SJSA1 (cell line): ENCODE results near the gene DNAJC1. TPM values are rescaled to one million over a fixed set of nuclear protein-coding genes. Genes with fewer than 3 reads are reported as not detected.

ENCODE experiments used
- DNase-seq, 2 experiments: peaks; one replicate each; pipeline ENCODE4 v3.0.0-alpha.2; 2015 to 2020; ENCODE audit warnings: low spot score in 2 of 2, low read depth in 1 of 2
- H3K27ac ChIP-seq: fragments of 250-450 bp; sonication (Bioruptor Pico); 2 replicates; pipeline ENCODE4 v1.5.1; 2020; ENCODE audit warnings: mild to moderate bottlenecking, moderate library complexity
- H3K27me3 ChIP-seq: fragments of 250-450 bp; sonication (Bioruptor Pico); replicated peaks from 2 replicates; pipeline ENCODE4 v1.5.1; 2020; ENCODE audit warnings: mild to moderate bottlenecking, moderate library complexity
- H3K36me3 ChIP-seq: fragments of 250-450 bp; sonication (Bioruptor Pico); 2 replicates; pipeline ENCODE4 v1.5.1; 2020; ENCODE audit warnings: mild to moderate bottlenecking
- H3K4me1 ChIP-seq: fragments of 250-450 bp; sonication (Bioruptor Pico); replicated peaks from 2 replicates; pipeline ENCODE4 v1.6.1; 2021; ENCODE audit warnings: mild to moderate bottlenecking
- H3K4me3 ChIP-seq: fragments of 250-450 bp; sonication (Bioruptor Pico); 2 replicates; pipeline ENCODE4 v1.5.1; 2020; ENCODE audit warnings: mild to moderate bottlenecking
- H3K9me3 ChIP-seq: fragments of 250-450 bp; sonication (Bioruptor Pico); replicated peaks from 2 replicates; pipeline ENCODE4 v1.5.1; 2020; ENCODE audit warnings: mild to moderate bottlenecking
- total RNA-seq: library from RNA; depleted of rRNA; stranded (reverse); fragments of >200 nt; shearing (Covaris generic); gene quantifications from 2 replicates; pipeline ENCODE4 v1.2.3, GENCODE V29; 2014

The DNAJC1 gene
- total RNA-seq, 1 experiment from 2014 or later: 78.3 TPM

DNA sequence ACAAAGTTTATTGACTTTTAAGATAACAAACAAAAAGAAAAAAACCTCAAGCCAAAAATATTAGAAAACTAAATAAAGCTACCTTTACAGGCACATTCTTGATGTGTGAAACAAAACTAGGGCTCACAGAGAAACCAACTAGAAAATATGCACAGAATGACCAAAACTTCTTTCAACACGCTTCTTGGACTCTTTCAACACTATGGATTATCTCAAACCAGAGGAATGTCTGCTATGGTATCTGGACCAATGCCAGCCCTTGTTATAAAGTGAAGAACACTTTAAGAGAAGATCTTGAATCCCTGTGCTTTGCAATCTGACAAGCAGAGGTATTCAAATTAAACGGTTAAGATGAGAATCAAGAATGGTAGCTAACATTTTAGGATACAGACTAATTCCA, 76.6 kb downstream of the DNAJC1 start:
- no peaks in the 10 kb centered on the region for H3K27me3 ChIP-seq
- no peaks in the 10 kb centered on the region for H3K36me3 ChIP-seq
- H3K9me3 ChIP-seq: no peaks in the 10 kb centered on the region
- peak overlapping the region; percentile 83 for H3K27ac ChIP-seq
- H3K4me1 ChIP-seq: peaks cover 44% of the 10 kb centered on the region
- DNase-seq: peak; percentile 86 to 92
- H3K4me3 ChIP-seq: no peak overlapping the region

DNA sequence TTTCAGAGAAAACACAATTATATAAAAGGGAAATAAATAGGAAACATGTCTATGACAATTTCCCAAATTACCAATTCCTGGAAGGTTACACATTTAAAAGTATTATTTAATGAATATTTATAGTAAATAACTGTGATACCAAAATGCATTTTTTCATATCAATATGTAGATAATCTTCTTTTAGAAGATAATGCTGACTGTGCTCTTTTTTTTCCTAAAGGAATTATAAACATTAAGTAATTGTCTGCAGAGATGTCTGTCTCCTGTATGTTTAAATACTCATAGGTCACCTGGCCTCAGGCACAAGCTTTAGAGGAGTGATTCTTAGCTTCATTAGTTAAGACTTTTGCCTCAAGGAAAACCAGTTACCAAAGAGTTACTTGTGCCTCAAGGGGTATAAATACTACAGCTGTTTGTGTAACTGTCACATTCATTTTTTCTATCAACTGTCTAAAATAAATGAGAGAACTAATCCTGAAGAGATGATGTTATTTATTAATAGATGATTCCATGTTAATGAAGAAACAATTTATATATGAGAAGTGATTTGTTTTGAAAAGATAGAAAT, 77.1 kb downstream of the DNAJC1 start:
- DNase-seq: no peak
- H3K4me1 ChIP-seq: peaks cover 44% of the 10 kb centered on the region

DNA sequence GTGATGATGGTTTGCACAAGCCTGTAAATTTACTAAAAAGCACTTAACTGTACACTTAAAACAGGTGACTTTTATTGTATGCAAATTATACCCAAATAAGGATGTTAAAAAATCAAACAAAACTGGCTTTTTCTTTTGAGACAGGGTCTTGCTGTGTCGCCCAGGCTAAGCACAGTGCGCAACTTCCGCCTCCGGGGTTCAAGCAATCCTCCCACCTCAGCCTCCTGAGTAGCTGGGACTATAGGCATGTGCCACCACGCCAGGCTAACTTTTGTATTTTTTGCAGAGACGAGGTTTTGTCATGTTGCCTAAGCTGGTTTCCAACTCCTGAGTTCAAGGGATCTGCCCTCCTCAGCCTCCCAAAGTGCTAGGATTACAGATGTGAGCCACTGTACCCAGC, 77.7 kb downstream of the DNAJC1 start:
- H3K27ac ChIP-seq: peak overlapping the region; percentile 83; the same call in 1 of the 2 replicates
- H3K4me1 ChIP-seq: peaks cover 44% of the 10 kb centered on the region
- no peaks in the 10 kb centered on the region for H3K36me3 ChIP-seq
- no peak for DNase-seq
- no peaks in the 10 kb centered on the region for H3K27me3 ChIP-seq
- no peak overlapping the region for H3K4me3 ChIP-seq
- H3K9me3 ChIP-seq: no peaks in the 10 kb centered on the region

More for the DNA sequence above, 77.1 kb downstream of the DNAJC1 start:
- Histone ChIP-seq H3K36me3 (no peaks in the 10 kb centered on the region), H3K9me3 (no peaks in the 10 kb centered on the region), H3K27me3 (no peaks in the 10 kb centered on the region), H3K4me3 (no peak overlapping the region), H3K27ac (peak overlapping the region; percentile 83)

DNA sequence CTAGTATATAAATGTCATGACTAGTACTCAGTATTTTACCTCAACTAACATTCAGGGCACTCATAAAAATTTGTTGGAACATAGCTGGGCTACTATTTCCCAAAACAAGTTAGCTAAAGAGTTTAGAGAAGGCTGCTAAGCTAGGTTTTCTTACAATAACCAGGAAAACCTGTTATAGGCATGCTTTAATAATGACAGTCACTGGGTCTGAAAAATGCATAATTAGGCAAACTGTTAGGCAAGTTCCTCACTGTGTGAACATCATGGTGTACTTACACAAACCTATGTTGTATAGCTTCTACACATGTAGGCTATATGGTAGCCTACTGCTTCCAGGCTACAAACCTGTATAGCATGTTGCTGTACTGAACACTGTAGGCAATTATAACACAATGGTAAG, 79.0 kb downstream of the DNAJC1 start:
- Histone ChIP-seq H3K27me3 (no peaks in the 10 kb centered on the region), H3K9me3 (no peaks in the 10 kb centered on the region), H3K36me3 (no peaks in the 10 kb centered on the region), H3K27ac (no peak overlapping the region), H3K4me3 (no peak overlapping the region), H3K4me1 (peaks cover 44% of the 10 kb centered on the region)
- no peak for DNase-seq

DNA sequence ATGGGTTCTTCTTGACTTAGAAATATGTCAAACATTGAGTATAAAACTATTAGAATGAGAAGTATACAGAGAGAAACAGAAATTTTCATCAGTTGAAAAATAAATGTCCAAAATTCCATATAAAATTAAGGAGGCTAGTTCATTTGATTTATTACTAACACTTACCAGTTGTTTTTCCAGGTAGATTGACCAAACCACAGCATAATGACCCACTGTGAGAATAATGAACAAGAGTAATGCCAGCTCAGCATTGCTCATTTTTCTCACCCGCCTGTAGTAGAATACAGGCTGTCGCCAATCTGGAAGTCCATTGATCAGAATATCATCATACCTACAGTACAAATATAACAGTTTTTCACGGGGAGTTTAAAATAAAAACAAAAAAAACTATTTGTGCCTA, 82.9 kb downstream of the DNAJC1 start:
- no peaks in the 10 kb centered on the region for H3K36me3 ChIP-seq

DNA sequence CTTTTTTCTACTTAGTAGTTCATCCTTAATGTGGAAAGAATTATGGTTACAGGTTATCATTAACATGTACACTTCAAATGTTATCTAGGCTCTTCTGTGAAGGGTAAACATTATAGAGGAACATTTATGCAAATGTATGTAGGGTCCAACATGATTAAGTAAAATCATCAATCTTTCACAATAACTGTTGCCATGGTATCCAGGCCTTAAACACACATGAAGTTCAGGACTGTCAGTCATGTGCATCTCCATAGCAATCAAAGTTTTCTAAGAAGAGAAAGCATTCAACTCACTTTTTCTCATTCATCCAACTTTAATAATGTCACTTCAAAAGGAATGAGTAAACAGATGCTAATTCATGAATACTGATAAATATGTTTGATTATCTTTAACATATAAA, 83.6 kb downstream of the DNAJC1 start:
- no peak overlapping the region for H3K27ac ChIP-seq
- no peaks in the 10 kb centered on the region for H3K9me3 ChIP-seq
- H3K27me3 ChIP-seq: no peaks in the 10 kb centered on the region
- no peaks in the 10 kb centered on the region for H3K36me3 ChIP-seq
- no peak overlapping the region for H3K4me3 ChIP-seq
- no peak for DNase-seq
- H3K4me1 ChIP-seq: peaks cover 4% of the 10 kb centered on the region

More for the DNA sequence above, 82.9 kb downstream of the DNAJC1 start:
- Histone ChIP-seq H3K4me1 (peaks cover 11% of the 10 kb centered on the region), H3K4me3 (no peak overlapping the region), H3K27me3 (no peaks in the 10 kb centered on the region), H3K27ac (no peak overlapping the region), H3K9me3 (no peaks in the 10 kb centered on the region)
- no peak for DNase-seq

DNA sequence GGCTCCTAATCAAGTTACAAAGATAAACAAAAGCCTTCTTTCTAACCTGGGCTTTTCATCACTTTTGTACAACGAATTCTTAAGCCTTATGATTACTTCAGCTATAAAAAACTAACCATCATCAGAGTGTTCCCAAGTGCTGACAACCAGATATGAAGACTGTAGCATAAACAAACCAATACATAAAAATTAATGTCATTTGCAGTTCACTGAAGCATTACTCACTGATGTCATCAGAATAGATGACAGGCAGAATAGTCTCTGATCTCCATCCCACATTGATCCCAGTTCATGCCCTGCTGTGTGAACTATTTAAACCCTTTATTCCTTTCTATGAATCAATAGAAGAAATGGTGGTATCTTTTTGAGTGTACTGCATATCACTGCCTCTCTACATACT, 84.4 kb downstream of the DNAJC1 start:
- Histone ChIP-seq H3K4me1 (no peaks in the 10 kb centered on the region), H3K27ac (no peak overlapping the region), H3K36me3 (no peaks in the 10 kb centered on the region), H3K27me3 (no peaks in the 10 kb centered on the region), H3K4me3 (no peak overlapping the region), H3K9me3 (no peaks in the 10 kb centered on the region)
- no peak for DNase-seq

DNA sequence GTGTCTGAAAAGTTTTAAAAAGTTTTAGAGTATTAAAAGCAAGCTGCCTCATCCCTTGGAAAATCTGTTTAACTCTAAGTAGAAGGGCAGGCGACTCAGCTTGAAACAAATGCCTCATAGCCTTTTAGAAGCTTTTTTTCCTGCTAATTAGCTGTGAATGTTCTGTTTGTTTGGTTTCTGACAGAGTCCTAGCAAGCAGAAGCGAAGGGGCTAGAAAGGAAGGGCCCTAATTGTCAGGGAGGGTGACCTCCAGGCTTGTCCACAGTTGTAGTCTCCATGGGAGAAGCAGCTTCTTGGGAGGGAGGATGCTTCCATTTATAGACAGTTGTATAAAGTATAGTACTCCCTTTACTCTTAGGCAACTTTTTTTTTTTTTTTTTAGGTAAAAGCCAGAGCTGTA, 90.9 kb downstream of the DNAJC1 start:
- no peak overlapping the region for H3K4me3 ChIP-seq
- H3K27ac ChIP-seq: no peak overlapping the region
- H3K36me3 ChIP-seq: no peaks in the 10 kb centered on the region
- H3K27me3 ChIP-seq: no peaks in the 10 kb centered on the region
- H3K9me3 ChIP-seq: no peaks in the 10 kb centered on the region
- H3K4me1 ChIP-seq: no peaks in the 10 kb centered on the region
- DNase-seq: no peak

DNA sequence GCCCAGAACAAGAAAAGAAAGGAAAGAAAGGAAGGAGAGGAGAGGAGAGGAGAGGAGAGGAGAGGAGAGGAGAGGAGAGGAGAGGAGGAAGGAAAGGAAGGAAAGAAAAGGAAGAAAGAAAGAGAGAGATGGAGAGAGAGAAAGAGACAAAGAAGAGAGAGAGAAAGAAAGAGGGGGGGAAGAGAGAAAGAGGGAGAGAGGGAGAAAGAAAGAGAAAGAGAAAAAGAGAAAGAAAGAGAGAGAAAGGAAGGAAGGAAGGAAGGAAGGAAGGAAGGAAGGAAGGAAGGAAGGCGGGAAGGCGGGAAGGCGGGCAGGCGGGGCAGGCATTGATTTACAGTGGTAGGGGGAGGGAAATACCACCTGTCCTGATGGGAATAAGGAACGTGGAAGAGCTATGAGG, 92.7 kb downstream of the DNAJC1 start:
- Histone ChIP-seq H3K9me3 (no peaks in the 10 kb centered on the region), H3K36me3 (no peaks in the 10 kb centered on the region), H3K27me3 (no peaks in the 10 kb centered on the region), H3K27ac (no peak overlapping the region), H3K4me3 (no peak overlapping the region), H3K4me1 (no peaks in the 10 kb centered on the region)
- no peak for DNase-seq

DNA sequence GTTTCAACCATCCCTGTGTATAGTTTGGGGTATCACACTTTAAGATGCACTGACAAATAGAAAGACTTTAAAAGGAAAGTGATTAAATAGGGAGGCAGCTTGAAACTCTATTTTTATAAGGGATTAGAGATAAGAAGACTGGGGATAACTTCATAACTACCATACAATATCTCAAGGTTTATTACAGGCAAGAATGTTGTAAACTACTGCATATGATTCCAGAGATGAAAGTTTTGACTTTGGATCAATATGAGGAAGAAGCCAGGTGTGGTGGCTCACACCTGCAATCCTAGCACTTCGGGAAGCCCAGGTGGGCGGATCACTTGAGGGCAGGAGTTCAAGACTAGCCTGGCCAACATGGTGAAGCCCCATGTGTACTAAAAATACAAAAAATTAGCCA, 96.1 kb downstream of the DNAJC1 start:
- no peak for DNase-seq
- H3K27me3 ChIP-seq: no peaks in the 10 kb centered on the region
- no peaks in the 10 kb centered on the region for H3K4me1 ChIP-seq
- H3K36me3 ChIP-seq: no peaks in the 10 kb centered on the region
- H3K4me3 ChIP-seq: no peak overlapping the region
- H3K9me3 ChIP-seq: no peaks in the 10 kb centered on the region
- no peak overlapping the region for H3K27ac ChIP-seq

DNA sequence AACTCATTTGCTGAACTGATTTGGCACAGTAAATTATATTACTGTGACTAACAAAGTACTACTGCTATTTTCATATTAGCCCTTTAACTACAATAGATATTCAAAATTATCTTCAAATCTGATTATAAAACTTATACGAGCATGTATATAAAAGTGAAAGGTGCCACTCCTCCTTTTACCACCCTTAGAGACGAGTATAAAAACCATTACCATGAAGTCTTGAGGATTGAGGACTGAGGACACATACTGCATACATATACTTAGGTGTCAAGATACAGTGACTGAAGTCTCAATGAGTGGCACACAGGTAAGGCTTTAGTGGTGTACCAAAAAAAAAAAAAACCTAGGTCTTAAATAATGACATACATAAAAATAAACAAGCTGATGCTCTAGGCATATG, 98.6 kb downstream of the DNAJC1 start:
- Histone ChIP-seq H3K27me3 (no peaks in the 10 kb centered on the region), H3K27ac (no peak overlapping the region), H3K9me3 (no peaks in the 10 kb centered on the region), H3K36me3 (no peaks in the 10 kb centered on the region), H3K4me1 (no peaks in the 10 kb centered on the region), H3K4me3 (no peak overlapping the region)
- DNase-seq: no peak

DNA sequence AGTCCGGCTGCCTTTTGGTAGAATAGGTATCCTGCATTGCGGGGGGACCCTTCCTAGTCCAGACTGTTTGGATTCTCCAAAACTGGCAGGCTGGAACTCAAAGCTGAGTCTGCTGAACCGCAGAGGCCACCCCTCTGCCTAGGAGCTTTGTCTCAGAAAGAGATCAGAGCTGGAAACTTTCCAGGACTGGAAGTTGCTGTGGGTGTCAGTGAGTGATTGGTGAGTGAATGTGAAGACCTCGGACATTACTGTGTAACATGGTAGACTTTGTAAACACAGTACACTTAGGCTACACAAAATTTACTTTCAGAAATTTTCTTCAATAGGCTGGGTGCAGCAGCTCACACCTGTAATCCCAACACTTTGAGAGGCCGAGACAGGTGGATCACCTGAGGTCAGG, 103.8 kb downstream of the DNAJC1 start:
- no peak overlapping the region for H3K27ac ChIP-seq
- H3K9me3 ChIP-seq: no peaks in the 10 kb centered on the region
- no peaks in the 10 kb centered on the region for H3K36me3 ChIP-seq
- H3K27me3 ChIP-seq: no peaks in the 10 kb centered on the region
- no peaks in the 10 kb centered on the region for H3K4me1 ChIP-seq
- no peak overlapping the region for H3K4me3 ChIP-seq
- DNase-seq: no peak

DNA sequence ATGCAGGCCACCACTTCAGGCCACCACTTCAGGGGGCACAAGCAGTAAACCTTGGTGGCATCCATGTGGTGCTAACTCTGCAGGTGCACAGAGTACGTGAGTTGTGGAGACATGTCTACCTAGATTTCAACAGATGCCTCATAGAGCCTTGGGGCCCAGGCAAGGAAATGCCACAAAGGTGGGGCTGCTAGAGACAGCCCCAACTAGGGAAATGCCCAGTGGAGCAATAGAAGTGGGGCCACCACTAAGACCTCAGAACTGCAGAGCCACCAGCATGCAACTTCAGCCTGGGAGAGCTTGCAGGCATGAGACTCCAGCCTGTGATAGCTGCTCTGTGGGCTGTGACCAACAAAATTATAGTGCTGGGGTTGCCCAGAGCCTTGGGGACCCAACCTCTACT, 107.6 kb downstream of the DNAJC1 start:
- Histone ChIP-seq H3K4me1 (no peaks in the 10 kb centered on the region), H3K4me3 (no peak overlapping the region), H3K36me3 (no peaks in the 10 kb centered on the region), H3K27me3 (no peaks in the 10 kb centered on the region), H3K9me3 (no peaks in the 10 kb centered on the region), H3K27ac (no peak overlapping the region)
- no peak for DNase-seq

DNA sequence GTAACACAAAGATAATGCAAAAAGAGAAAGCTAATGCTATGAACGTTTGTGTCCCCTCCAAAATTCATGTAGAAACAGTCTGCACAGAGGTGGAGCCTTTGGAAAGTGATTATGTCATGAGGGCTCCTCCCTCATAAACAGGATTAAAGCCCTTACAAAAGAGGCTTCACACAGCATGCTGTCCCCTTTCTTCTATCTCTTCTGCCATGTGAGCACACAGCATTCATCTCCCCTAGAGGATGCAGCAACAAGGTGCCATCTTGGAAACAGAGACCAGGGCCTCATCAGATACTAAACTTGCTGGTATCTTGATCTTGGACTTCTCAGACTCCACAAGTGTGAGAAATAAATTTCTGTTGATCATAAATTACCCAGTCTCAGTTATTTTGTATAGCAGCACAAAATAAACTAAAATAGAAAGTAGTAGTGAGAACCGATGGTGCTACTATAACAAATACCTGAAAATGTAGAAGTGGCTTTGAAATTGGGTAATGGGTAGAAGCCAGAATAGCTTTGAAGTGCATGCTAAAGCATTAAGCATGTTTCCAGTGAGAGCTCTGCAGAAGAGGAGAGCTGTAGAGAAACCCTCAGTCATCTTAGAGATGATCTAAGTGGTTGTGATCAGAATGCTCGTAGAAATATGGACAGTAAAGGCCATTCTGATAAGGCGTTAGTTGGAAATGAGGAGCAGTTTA, 108.7 kb downstream of the DNAJC1 start:
- no peak for DNase-seq
- no peaks in the 10 kb centered on the region for H3K9me3 ChIP-seq
- no peak overlapping the region for H3K27ac ChIP-seq
- no peaks in the 10 kb centered on the region for H3K4me1 ChIP-seq
- no peaks in the 10 kb centered on the region for H3K36me3 ChIP-seq
- H3K4me3 ChIP-seq: no peak overlapping the region
- no peaks in the 10 kb centered on the region for H3K27me3 ChIP-seq

DNA sequence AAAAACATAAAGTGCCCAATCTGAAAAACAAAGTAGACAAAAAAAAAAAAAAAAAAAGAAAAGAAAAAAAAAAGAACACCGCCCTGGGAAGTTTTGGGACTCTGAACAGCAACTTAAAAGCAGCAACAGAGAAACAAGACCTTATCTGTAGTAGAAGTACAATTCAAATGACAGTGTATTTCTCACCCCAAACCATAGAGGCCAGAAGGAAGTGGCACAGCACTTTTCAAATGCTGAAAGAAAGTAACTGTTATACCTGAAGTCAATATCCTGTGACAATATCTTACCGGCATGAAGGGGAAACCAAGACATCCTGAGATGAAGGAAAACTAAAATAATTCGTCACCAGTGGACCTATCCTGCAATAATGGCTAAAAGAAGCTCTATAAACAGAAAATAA, 112.1 kb downstream of the DNAJC1 start:
- Histone ChIP-seq H3K27ac (no peak overlapping the region), H3K4me3 (no peak overlapping the region), H3K4me1 (no peaks in the 10 kb centered on the region), H3K36me3 (no peaks in the 10 kb centered on the region), H3K27me3 (no peaks in the 10 kb centered on the region), H3K9me3 (no peaks in the 10 kb centered on the region)
- DNase-seq: no peak
